ENCODE data around the gene MRGPRE.

DNA sequence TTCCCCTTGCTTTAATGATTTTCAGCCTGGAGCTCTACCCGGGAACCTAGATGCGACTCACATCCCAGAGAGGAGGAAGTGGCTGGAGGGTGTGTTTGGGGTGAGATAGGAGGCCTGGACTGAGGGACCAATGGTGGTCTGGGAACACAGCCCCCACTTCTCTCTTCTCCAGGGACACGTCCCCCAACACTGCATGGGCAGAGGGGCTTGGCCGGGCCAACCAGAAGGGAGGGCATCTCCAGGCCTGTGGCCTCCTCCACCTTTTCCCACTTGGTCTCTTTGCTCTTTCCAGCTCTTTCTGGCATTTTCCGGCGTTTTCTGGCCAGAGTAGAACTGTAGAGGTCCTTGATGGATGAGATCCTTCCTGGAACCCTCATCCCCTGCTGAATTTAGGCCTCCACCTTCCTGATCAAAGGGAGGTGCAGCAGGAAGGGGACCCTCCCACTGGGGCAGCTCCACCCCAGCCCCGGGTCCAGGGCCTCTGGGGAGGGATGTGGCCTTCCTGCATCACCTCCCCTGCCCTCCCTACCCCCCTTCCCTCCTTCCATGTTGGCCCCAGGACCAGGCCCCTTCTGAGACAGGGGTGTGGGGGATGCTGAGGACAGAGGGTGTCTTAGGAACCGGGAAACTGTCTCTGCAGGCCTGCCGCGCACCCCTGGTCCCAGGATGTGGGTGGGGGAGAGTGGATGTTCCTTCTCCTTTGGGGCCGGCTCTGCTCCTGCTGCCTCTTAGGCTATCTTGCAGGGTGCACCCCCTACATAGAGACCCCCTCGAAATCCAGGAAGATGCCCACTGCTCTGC, 38.0 kb downstream of the MRGPRE start:
- TF ChIP-seq CEBPB (IDR thresholded peaks at IDR 0.05) (no peak), TEAD4 (IDR thresholded peaks at IDR 0.05) (no peak), EP300 (IDR thresholded peaks at IDR 0.05; ENCODE audit: borderline replicate concordance) (no peak), RAD21 (IDR thresholded peaks at IDR 0.05; ENCODE audit: low read depth) (no peak), REST (IDR thresholded peaks at IDR 0.05; ENCODE audit: low read depth) (no peak), YY1 (IDR thresholded peaks at IDR 0.05; ENCODE audit: low read depth) (no peak), ZBTB7A (IDR thresholded peaks at IDR 0.05; ENCODE audit: low read depth) (no peak), EGR1 (IDR thresholded peaks at IDR 0.05) (no peak), FOXM1 (IDR thresholded peaks at IDR 0.05; ENCODE audit: borderline replicate concordance, low read depth) (no peak)
- TF ChIP-seq, protein P1, sequence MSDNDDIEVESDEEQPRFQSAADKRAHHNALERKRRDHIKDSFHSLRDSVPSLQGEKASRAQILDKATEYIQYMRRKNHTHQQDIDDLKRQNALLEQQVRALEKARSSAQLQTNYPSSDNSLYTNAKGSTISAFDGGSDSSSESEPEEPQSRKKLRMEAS (IDR thresholded peaks at IDR 0.05): no peak
